Middle frontal gyrus (tissue), 1 donor: ENCODE results near the gene ACCS.

Experiments used
- DNase-seq: peaks from one replicate; pipeline ENCODE4 v3.0.0-alpha.2; 2015; ENCODE audit warnings: low spot score; ENCODE audit errors: extremely low spot score

The ACCS gene

DNA sequence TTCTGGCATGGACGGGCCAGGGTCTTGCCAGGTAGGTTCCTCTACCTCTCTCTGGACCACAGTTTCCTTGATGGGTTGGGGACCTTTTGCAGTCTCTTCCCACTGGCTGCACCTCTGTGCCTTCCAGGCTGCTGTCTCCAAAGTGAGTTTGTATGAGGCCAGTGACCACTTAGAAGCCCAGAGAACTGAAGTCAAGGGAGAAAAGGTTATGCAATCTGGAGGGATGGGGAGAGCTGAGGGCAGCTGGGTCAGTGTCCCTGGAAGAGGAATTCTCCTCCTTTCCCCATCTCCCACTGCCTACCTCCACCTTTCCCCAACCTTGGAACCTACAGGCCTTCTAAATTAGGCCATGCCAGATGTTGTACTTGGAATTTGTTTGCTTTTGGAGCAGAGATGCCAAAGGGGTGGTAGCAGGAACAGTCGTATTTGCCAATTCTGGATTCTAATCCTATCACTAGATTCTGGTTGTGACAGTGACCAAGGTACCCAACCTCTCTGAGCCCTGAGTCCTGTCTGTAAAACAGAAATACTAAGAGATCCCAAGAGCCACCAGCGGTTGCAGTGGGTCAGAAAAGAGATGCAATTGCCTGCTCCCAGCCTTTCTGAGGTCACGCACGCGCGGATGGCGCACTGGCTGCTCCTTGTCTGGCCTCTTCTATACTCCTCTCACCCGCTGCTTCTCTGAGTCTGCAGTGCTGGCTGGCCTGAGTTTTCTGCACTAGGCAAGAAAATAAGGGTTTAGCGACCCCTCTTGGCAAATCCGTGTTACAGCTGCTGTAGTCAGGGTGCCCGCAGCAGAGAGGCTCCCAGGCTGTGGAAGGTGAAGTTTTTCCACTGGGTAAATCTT lies 29.0 kb upstream of the ACCS start:
- peak; percentile 85 for DNase-seq

DNA sequence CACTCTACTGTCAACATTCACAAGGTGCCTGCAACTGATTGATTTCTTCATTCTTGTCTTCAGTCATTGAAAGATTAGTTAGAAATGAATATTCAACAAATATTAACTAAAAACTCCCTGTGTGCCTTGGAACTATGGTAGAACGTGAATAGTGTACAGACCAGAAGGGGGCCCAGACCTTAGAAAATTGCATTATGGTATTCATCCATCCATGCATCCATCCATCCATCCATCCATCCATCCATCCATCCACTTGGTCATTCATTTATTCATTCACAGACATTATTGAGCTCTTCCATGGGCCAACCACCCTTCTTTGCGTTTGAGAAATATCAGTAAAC lies 28.4 kb upstream of the ACCS start:
- DNase-seq, result no peak

GRCh38 chr11:44043157-44043556 lies 22.9 kb upstream of the ACCS start:
- no peak for DNase-seq

DNA sequence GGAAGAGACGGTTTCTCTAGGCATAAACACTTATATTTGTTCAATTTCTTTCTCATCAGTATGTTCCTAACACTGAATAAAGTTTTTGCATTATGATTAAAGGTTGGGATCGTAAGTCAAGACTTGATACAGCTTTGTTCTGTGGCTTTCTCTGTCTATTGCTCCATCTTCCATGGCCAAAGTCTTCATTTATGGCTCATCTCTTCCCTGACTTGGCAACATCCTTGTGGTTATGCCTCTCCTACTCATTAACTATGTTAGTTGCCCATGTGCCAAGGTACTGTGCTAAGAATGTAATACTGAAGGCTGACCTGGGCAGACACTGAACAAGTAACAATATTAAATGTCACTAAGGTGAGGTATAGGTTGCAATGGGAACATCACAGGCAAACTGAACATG lies 19.9 kb upstream of the ACCS start:
- DNase-seq, result no peak

DNA sequence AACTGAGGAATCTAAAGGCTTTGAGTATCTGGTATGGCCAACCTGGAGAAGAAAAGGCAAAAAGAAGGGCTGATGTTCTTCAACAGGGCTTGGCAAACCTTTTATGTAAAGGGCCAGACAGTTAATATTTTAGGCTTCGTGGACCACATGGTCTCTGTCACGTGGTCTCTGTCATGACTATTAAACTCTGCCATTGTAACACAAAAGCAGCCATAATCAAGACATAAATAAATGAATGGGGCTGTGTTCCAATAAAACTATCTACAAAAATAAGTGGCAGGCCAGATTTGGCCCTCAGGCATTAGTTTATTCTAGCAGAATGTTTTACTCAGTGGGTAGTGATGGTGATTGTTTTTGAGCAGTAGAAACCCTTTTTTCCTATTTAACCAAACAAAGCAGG lies 18.8 kb upstream of the ACCS start:
- no peak for DNase-seq

DNA sequence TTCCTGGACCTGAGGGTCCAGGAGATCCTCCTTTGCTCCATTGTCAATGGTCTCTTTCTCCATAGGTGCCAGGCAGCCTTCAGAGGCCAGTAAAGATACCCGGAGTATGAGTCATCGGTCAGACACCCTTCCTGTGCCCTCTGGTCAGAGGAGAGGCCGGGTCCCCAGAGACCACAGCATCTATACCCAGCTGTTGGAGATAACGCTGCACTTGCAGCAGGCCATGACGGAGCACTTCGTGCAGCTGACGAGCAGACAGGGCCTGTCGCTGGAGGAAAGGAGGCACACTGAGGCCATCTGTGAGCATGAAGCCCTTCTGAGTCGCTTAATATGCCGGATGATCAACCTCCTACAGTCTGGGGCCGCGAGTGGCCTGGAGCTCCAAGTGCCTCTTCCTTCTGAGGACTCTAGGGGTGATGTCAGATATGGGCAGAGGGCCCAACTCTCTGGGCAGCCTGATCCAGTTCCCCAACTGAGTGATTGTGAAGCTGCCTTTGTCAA lies 18.1 kb upstream of the ACCS start, which contains the start of gene ACCSL:
Gene ACCSL, plus strand, starts transcription at position 51 of the 501 bp plus-strand sequence. Its CDS starts 56 bp downstream, at position 107.
- DNase-seq, result no peak

DNA sequence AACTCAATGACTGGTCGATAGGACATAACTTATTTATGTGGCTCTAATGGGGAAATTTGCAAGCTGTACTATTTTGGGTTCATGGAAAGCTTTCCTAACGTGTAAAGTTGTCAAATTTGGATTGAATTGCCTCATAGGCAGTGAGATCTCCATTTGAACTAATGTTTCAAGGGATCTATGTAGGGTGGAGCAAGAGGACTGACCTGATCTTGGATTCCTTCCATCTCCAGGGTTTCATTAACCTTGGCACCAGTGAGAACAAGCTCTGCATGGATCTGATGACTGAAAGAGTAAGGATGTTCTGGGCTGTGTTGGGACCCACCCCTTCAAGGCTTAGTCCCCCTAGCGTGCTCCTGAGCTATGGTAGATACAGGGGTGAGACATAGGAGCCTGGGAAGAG lies 16.2 kb upstream of the ACCS start:
- DNase-seq, result no peak

DNA sequence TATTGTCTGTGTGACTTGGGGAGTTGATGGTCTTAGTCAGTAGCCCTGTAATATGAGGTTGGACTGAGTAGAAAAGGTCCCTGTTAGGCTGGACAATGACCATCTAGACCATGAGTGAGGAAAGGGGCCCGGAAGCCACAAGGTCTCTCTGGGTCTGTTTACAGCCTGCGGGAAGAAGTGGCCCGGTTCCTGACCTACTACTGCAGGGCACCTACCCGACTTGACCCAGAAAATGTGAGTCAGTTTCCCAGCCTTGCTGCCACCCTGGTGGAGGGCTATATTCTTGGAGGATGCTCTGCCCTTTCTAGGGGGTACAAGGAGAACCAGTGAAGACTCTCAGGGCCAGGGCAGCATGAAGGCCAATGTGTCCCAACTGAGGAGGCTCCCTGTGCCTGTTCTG lies 14.9 kb upstream of the ACCS start:
- DNase-seq, result no peak

GRCh38 chr11:44057340-44057739 lies 8.7 kb upstream of the ACCS start:
- no peak for DNase-seq

- DNase-seq, result no peak
Observed at GRCh38 chr11:44058275-44058674, 7.8 kb upstream of the ACCS start.

GRCh38 chr11:44065161-44065661 lies 859 bp upstream of the ACCS start:
- DNase-seq, result no peak

DNA sequence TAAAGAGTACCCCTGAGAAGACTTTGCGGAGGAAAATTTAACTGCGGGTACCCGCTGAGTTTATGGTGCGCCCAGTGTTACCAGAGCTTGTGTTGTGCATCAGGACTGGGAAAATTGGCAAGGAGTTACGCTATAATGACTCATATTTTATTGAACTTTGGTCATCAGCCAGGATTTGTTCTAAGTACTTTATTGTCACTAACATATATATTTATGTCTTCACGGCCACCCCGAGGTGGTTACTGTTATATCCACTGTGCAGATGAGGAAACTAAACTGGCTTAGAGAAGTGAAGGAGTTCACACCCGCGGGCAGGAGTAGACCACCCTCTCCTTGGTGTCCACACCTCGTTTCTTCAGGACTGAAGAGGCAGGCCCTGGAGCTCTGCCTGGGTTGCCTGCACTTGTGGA lies 667 bp downstream of the ACCS start:
- no peak for DNase-seq

GRCh38 chr11:44067266-44067665 lies 1.2 kb downstream of the ACCS start:
- no peak for DNase-seq

DNA sequence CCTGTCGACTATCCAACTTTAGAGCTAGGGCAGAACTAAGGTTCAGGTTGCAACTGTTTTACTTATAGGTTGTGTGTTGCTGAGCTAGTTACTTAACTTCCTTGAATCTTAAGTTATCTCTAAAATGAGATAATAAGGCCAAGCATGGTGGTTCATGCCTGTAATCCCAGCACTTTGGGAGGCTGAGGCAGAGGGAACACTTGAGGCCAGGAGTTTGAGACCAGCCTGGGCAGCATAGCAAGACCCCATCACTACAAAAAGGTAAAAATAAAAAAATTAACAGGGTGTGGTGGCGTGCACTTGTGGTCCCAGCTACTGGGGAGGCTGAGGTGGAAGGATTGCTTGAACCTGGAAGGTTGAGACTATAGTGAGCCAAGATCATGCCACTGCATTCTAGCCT lies 2.1 kb downstream of the ACCS start:
- no peak for DNase-seq

DNA sequence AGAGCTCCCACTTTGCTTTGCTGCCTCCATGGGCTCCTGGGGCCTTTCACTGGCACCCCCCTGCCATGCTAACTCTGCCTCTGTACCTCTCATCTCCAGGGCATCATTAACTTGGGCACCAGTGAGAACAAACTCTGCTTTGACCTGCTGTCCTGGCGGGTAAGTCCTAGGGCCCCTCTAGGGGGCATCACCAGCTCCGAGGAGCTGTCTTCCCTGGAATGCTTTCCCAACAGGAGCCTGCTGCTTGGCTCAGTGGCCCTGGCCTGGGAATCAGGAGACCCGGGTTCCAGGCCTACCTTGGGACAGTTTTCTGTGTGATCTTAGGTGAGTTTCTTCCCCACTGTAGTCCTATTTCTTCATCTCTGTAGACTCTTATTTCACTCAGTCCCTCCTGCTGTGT lies 5.1 kb downstream of the ACCS start:
- no peak for DNase-seq

GRCh38 chr11:44072757-44073658 lies 6.9 kb downstream of the ACCS start:
- DNase-seq, result no peak

DNA sequence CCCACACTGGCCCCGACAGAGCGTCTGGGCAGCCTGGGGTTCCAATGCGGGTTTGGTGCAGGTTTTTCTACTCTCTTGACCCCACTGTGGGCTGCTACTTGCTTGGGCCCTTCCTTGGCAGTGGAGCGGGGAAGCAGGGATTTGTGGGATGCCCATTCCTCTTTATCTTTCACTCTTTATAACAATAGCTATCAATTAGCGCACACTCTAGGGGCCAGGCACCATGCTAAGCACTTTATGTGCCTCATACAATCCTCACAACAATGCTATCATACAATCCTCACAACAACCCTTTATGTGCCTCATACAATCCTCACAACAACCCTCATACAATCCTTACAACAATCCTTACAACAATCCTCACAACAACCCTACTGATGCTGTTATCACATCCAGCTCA lies 12.7 kb downstream of the ACCS start:
- no peak for DNase-seq

DNA sequence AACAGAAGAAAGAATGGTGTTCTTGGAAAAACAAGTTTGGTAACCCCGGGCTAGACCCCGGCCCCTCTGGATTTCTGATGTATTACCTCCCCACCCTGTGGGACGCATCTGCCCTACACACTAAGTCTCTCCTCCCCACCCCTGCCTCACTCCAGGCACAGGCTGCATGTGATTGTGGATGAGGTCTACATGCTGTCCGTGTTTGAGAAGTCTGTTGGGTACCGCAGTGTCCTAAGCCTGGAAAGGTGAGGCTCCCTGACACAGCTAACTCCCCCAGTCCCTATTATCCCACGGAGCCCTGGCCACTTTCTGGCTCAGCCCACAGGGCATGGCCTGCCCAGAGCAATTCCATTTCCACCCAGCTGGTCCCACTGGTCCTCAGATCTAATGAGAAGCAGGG lies 13.3 kb downstream of the ACCS start:
- no peak for DNase-seq

DNA sequence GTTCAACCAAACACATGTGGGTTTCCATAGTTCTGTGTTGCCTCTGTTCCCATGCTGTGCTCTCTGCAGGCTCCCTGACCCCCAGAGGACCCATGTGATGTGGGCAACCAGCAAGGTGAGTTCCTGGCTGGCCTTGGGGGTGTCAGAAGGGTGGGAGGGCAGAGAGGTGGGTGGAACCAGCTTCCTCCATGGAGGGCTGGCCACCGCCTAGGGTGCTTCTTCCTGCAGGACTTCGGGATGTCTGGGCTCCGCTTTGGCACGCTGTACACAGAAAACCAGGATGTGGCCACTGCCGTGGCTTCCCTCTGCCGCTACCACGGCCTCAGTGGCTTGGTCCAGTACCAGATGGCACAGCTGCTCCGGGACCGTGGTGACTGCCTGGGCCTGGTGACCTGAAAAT lies 14.9 kb downstream of the ACCS start:
- no peak for DNase-seq

GRCh38 chr11:44082645-44083044 lies 16.6 kb downstream of the ACCS start:
- DNase-seq, result no peak

DNA sequence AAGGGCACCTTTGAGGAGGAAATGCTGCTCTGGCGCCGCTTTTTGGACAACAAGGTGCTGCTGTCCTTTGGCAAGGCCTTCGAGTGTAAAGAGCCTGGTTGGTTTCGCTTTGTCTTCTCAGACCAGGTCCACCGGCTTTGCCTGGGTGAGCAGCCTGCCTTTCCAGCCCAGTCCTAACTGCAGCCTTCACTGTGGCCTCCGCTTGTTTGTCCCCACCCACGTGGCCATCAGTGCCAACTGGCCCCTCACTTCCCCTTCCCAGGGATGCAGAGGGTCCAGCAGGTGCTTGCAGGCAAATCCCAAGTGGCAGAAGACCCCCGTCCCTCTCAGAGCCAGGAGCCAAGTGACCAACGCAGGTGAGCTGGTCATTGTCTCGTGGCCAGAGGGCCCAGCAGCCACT lies 17.4 kb downstream of the ACCS start:
- DNase-seq, result no peak

DNA sequence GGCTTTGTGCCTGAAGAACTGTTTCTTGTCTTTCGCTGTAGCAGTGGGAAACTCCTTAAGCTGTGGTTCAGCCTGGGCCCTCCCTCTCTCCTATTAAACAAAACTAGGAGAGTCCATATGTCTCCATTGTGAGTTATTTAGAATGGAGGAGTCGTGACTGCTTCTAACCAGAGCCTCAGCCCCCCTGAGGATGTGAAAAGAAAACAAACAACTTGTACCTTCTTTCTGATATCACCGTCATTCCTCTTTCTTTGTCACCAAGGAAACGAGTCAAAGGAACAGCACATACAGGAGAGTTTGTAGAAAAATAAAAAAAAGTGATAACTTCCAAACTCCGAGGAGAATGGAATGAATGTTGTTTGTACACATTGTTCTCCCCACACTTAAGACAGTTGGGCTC lies 17.8 kb downstream of the ACCS start:
- DNase-seq, result no peak
